Measurements from ENCODE around the gene THADA. TPM values are rescaled to one million over a fixed set of nuclear protein-coding genes. Genes with fewer than 3 reads are reported as not detected.

THADA gene
- total RNA-seq, 1 experiment from 2014 or later: 20.1 TPM

- Histone ChIP-seq H3K4me2 (ENCODE audit: insufficient read depth, insufficient read length, low read length) (no peak overlapping the region), H3K79me1 (ENCODE audit: insufficient read depth, low read depth, low read length, poor library complexity, severe bottlenecking) (no peaks in the 10 kb centered on the region), H3T11ph (ENCODE audit: low read length) (no peak overlapping the region), H3K4me1 (ENCODE audit: insufficient read depth, low read length) (no peaks in the 10 kb centered on the region), H4K8ac (replicated peaks; ENCODE audit: insufficient read length, low read depth, low read length) (no peak overlapping the region), H3K9me3 (ENCODE audit: control insufficient read depth, low read depth, low read length) (no peaks in the 10 kb centered on the region), H2BK15ac (ENCODE audit: low read depth, low read length) (no peak overlapping the region), H3K4ac (ENCODE audit: low read depth, low read length) (no peak overlapping the region), H3K79me2 (ENCODE audit: insufficient read depth, low read length) (no peaks in the 10 kb centered on the region), H4K5ac (ENCODE audit: insufficient read length, low read depth, low read length) (no peak overlapping the region), H3K9ac (ENCODE audit: extremely low read depth, insufficient read length, low read length) (no peak overlapping the region), H3K27me3 (ENCODE audit: insufficient read depth, low read length) (no peaks in the 10 kb centered on the region), H3K14ac (ENCODE audit: insufficient read depth, low read length) (no peak overlapping the region), H3K27ac (ENCODE audit: insufficient read length, low read depth, low read length) (no peak overlapping the region), H3K56ac (ENCODE audit: insufficient read length, low read depth, low read length) (no peak overlapping the region), H2AK5ac (ENCODE audit: insufficient read length, low read length) (no peak overlapping the region), H4K91ac (ENCODE audit: insufficient read length, low read depth, low read length) (no peak overlapping the region), H3K23me2 (ENCODE audit: insufficient read length, low read depth, low read length, poor library complexity, severe bottlenecking) (no peaks in the 10 kb centered on the region), H2AFZ (ENCODE audit: low read length) (no peak overlapping the region), H4K20me1 (ENCODE audit: control insufficient read depth, insufficient read depth, insufficient read length) (no peaks in the 10 kb centered on the region), H2BK5ac (ENCODE audit: insufficient read length, low read length) (no peak overlapping the region), H3K18ac (ENCODE audit: insufficient read length, low read depth, low read length) (no peak overlapping the region), H2BK120ac (ENCODE audit: low read depth, low read length, poor library complexity, severe bottlenecking) (no peak overlapping the region), H2BK20ac (ENCODE audit: low read depth, low read length, poor library complexity, severe bottlenecking) (no peak overlapping the region), H3K23ac (ENCODE audit: insufficient read length, low read depth, low read length) (no peak overlapping the region), H2BK12ac (ENCODE audit: insufficient read length, low read depth, low read length) (no peak overlapping the region)
- TF ChIP-seq CTCF (conservative IDR thresholded peaks at IDR 0.05): no peak
- Mint-ChIP-seq H3K9me3 (no peaks in the 10 kb centered on the region), H3K27me3 (ENCODE audit: low read depth) (no peaks in the 10 kb centered on the region; the same call in 1 of the 2 replicates), H3K4me3 (no peak overlapping the region), H3K27ac (no peak overlapping the region), H3K4me1 (no peaks in the 10 kb centered on the region), H3K36me3 (ENCODE audit: insufficient read depth in 1 of 3, low read depth in 3 of 3) (no peaks in the 10 kb centered on the region)
- no CpG with 5 or more reads among the region's 6 CpGs for WGBS (ENCODE audit: extremely low coverage, insufficient read length, low lambda C conversion rate)
- no peak for DNase-seq
Measured at GRCh38 chr2:43622931-43623451, 27.2 kb upstream of the THADA start.

Data from H9 (cell line).